Activated CD8-positive, alpha-beta memory T cell treated with anti-CD3 and anti-CD28 coated beads for 4 hours (primary cell): ENCODE measurements around the gene OPCML.

ENCODE experiments used
- DNase-seq, 2 donors: peaks; one replicate each; pipeline ENCODE4 v3.0.0-alpha.2; 2020; ENCODE audit warnings: low read depth in 2 of 2

OPCML gene

GRCh38 chr11:133360860-133361688 lies 171.2 kb downstream of the OPCML start:
- no peak for DNase-seq

- no peak for DNase-seq
These were observed 177.2 kb downstream of the OPCML start for GRCh38 chr11:133355095-133355494.

GRCh38 chr11:133354069-133354468 lies 178.2 kb downstream of the OPCML start:
- no peak for DNase-seq

- DNase-seq: no peak
These were observed 182.3 kb downstream of the OPCML start for GRCh38 chr11:133350045-133350444.

GRCh38 chr11:133347988-133348387 lies 184.3 kb downstream of the OPCML start:
- no peak for DNase-seq

GRCh38 chr11:133346137-133346536 lies 186.2 kb downstream of the OPCML start:
- DNase-seq: no peak

- no peak for DNase-seq
These were observed 188.3 kb downstream of the OPCML start for GRCh38 chr11:133343951-133344350.

GRCh38 chr11:133339495-133340140 lies 192.7 kb downstream of the OPCML start:
- no peak for DNase-seq

- no peak for DNase-seq
These were observed 193.7 kb downstream of the OPCML start for GRCh38 chr11:133338588-133338987.

GRCh38 chr11:133337951-133338418 lies 194.3 kb downstream of the OPCML start:
- DNase-seq: no peak

GRCh38 chr11:133337193-133337592 lies 195.1 kb downstream of the OPCML start:
- DNase-seq: no peak

GRCh38 chr11:133331031-133331430 lies 201.3 kb downstream of the OPCML start:
- DNase-seq: no peak

- no peak for DNase-seq
These were observed 205.5 kb downstream of the OPCML start for GRCh38 chr11:133326849-133327248.

- DNase-seq: no peak
These were observed 206.0 kb downstream of the OPCML start for GRCh38 chr11:133326332-133326731.

- DNase-seq: no peak
These were observed 206.6 kb downstream of the OPCML start for GRCh38 chr11:133325711-133326110.

- no peak for DNase-seq
These were observed 208.9 kb downstream of the OPCML start for GRCh38 chr11:133323354-133323753.

GRCh38 chr11:133318221-133318620 lies 214.1 kb downstream of the OPCML start:
- DNase-seq: no peak

- DNase-seq: no peak
These were observed 221.1 kb downstream of the OPCML start for GRCh38 chr11:133311230-133311629.

- no peak for DNase-seq
These were observed 226.3 kb downstream of the OPCML start for GRCh38 chr11:133306019-133306418.

GRCh38 chr11:133305208-133305956 lies 226.9 kb downstream of the OPCML start:
- DNase-seq: no peak

GRCh38 chr11:133303262-133303661 lies 229.0 kb downstream of the OPCML start:
- no peak for DNase-seq

- no peak for DNase-seq
These were observed 230.2 kb downstream of the OPCML start for GRCh38 chr11:133302056-133302455.
